OCI-LY3 (cell line): Measurements from ENCODE around the gene FKBP2.
A peak's percentile ranks its signal among the peaks of the same experiment; 100 is the strongest.

Experiments
- H2AFZ ChIP-seq: fragments of 200-600, 300-600 bp; shearing (Covaris generic); 2 replicates; pipeline ENCODE4 v1.6.0; 2014; ENCODE audit warnings: antibody characterized with exemption, low read depth, low read length
- H3K27ac ChIP-seq: fragments of 200-600, 300-600 bp; sonication (generic); 2 replicates; pipeline ENCODE4 v1.5.1; 2014; ENCODE audit warnings: mild to moderate bottlenecking, low read length, moderate library complexity, mixed read lengths
- H3K27me3 ChIP-seq: fragments of 200-600, 300-600 bp; sonication (generic); 2 replicates; pipeline ENCODE4 v1.6.1; 2014; ENCODE audit warnings: low read depth, low read length, mixed read lengths
- H3K36me3 ChIP-seq: fragments of 200-600, 300-600 bp; sonication (generic); replicated peaks from 2 replicates; pipeline ENCODE3; 2014; ENCODE audit warnings: low read depth, low read length, mixed read lengths
- H3K4me1 ChIP-seq: fragments of 300-600, 200-600 bp; sonication (generic); 2 replicates; pipeline ENCODE4 v1.6.1; 2014; ENCODE audit warnings: low read length, mixed read lengths
- H3K4me2 ChIP-seq: fragments of 200-600, 300-600 bp; sonication (generic); 2 replicates; pipeline ENCODE4 v1.6.1; 2014; ENCODE audit warnings: low read length, mixed read lengths
- H3K4me3 ChIP-seq: fragments of 300-600, 200-600 bp; sonication (generic); 2 replicates; pipeline ENCODE4 v1.5.1; 2014; ENCODE audit warnings: antibody characterized with exemption, mild to moderate bottlenecking, low read length, moderate library complexity
- H3K79me2 ChIP-seq: fragments of 300-600, 200-600 bp; shearing (Covaris generic); 2 replicates; pipeline ENCODE4 v1.6.1; 2014; ENCODE audit warnings: mild to moderate bottlenecking, low read length, mixed read lengths
- H3K9ac ChIP-seq: fragments of 300-600, 200-600 bp; shearing (Covaris generic); 2 replicates; pipeline ENCODE4 v1.6.0; 2014; ENCODE audit warnings: mild to moderate bottlenecking, low read length, moderate library complexity
- H3K9me3 ChIP-seq: fragments of 200-600, 300-600 bp; shearing (Covaris generic); 2 replicates; pipeline ENCODE4 v1.6.1; 2014; ENCODE audit warnings: low read length, mixed read lengths; ENCODE audit not compliant: insufficient read depth
- H4K20me1 ChIP-seq: fragments of 200-600, 300-600 bp; sonication (generic); 2 replicates; pipeline ENCODE4 v1.6.1; 2016; ENCODE audit warnings: low read length, mixed read lengths; ENCODE audit not compliant: insufficient read depth
- EZH2phosphoT487 ChIP-seq: fragments of 200-600 bp; shearing (Covaris generic); IDR thresholded peaks from 2 replicates; pipeline ENCODE4 v1.6.1; 2018; ENCODE audit warnings: antibody characterized with exemption, mixed run types, low read depth
- TF ChIP-seq, protein P1 (sequence below): fragments of 200-600, 300-600 bp; sonication (generic); IDR thresholded peaks from 2 replicates; pipeline ENCODE4 v1.5.1; 2014; ENCODE audit warnings: antibody characterized with exemption, low read length, low read depth

Gene FKBP2

GRCh38 chr11:64204464-64204989, 36.4 kb upstream of the FKBP2 start:
- TF ChIP-seq, protein P1, sequence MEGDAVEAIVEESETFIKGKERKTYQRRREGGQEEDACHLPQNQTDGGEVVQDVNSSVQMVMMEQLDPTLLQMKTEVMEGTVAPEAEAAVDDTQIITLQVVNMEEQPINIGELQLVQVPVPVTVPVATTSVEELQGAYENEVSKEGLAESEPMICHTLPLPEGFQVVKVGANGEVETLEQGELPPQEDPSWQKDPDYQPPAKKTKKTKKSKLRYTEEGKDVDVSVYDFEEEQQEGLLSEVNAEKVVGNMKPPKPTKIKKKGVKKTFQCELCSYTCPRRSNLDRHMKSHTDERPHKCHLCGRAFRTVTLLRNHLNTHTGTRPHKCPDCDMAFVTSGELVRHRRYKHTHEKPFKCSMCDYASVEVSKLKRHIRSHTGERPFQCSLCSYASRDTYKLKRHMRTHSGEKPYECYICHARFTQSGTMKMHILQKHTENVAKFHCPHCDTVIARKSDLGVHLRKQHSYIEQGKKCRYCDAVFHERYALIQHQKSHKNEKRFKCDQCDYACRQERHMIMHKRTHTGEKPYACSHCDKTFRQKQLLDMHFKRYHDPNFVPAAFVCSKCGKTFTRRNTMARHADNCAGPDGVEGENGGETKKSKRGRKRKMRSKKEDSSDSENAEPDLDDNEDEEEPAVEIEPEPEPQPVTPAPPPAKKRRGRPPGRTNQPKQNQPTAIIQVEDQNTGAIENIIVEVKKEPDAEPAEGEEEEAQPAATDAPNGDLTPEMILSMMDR, result peak; percentile 86
- no peak for TF ChIP-seq EZH2phosphoT487
- H3K27ac ChIP-seq, result peak overlapping the region; percentile 88
- peaks cover 47% of the 10 kb centered on the region for H3K4me1 ChIP-seq
- no peaks in the 10 kb centered on the region; the same call in 1 of the 2 replicates for H4K20me1 ChIP-seq
- no peak overlapping the region for H3K4me3 ChIP-seq
- no peak overlapping the region for H3K9ac ChIP-seq
- H2AFZ ChIP-seq, result no peak overlapping the region
- no peak overlapping the region for H3K4me2 ChIP-seq
- H3K36me3 ChIP-seq, result peaks cover 56% of the 10 kb centered on the region
- H3K9me3 ChIP-seq, result no peaks in the 10 kb centered on the region
- no peaks in the 10 kb centered on the region for H3K27me3 ChIP-seq
- peaks cover 36% of the 10 kb centered on the region for H3K79me2 ChIP-seq

- Histone ChIP-seq H3K9ac (peak within 1 kb of the TSS; percentile 94), H3K27ac (peak within 1 kb of the TSS; percentile 88), H3K36me3 (peaks cover 52% of the 10 kb centered on the region)
Measured at GRCh38 chr11:64206457-64207255, 34.2 kb upstream of the FKBP2 start, which contains the start of gene FERMT3. FERMT3 (plus strand) TSS chr11:64206721; CDS start chr11:64207365, 644 bp downstream.

DNA sequence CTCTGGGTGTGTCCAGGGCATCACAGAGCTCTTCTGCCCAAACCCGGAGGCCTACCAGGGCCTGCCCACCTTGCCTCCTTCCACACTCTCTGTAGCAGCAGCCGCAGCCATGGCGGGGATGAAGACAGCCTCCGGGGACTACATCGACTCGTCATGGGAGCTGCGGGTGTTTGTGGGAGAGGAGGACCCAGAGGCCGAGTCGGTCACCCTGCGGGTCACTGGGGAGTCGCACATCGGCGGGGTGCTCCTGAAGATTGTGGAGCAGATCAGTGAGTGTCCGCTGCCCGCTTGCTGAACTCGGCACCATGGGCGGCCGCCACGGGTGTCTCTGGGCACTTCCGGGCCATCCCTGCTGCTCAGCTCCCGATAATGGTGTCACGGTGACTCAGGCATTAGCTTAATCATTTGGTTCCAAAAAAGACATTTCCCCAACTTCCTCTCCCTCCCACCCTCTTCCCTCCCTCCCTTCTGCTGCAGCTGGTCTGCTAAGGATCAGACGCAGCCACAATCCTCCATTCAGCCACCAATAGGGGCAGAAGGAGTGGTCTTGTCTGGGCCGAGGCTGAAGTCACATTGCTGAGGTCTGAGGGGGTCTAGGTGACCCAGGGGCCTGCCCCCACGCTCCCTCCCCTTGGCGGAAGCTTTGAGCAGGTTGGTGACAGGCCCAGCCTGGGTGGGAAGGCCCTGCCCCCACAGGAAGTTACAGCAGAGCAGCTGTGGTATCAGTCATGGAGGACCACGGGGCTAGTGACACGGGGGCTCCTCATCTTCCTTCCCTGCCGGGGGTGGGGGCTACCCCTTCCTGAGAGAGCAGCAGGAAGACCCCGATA, 33.4 kb upstream of the FKBP2 start:
- H3K36me3 ChIP-seq, result peaks cover 55% of the 10 kb centered on the region
- H4K20me1 ChIP-seq, result no peaks in the 10 kb centered on the region
- no peaks in the 10 kb centered on the region for H3K9me3 ChIP-seq
- no peak for TF ChIP-seq EZH2phosphoT487
- TF ChIP-seq, protein P1, result no peak
- H3K27ac ChIP-seq, result peak overlapping the region; percentile 88
- peaks cover 47% of the 10 kb centered on the region for H3K4me1 ChIP-seq
- H3K4me2 ChIP-seq, result peak overlapping the region; percentile 95
- peak overlapping the region; percentile 82 for H3K4me3 ChIP-seq
- H3K27me3 ChIP-seq, result no peaks in the 10 kb centered on the region
- peak overlapping the region; percentile 94 for H3K9ac ChIP-seq
- no peak overlapping the region for H2AFZ ChIP-seq
- peaks cover 31% of the 10 kb centered on the region for H3K79me2 ChIP-seq

More at GRCh38 chr11:64206457-64207255, 34.2 kb upstream of the FKBP2 start, which contains the start of gene FERMT3:
- no peak for TF ChIP-seq EZH2phosphoT487
- TF ChIP-seq, protein P1, result no peak; the same call in 1 of the 2 replicates
- Histone ChIP-seq H3K4me2 (peak within 1 kb of the TSS; percentile 95), H4K20me1 (no peaks in the 10 kb centered on the region), H3K4me1 (peaks cover 47% of the 10 kb centered on the region), H3K9me3 (no peaks in the 10 kb centered on the region), H2AFZ (no peak within 1 kb of the TSS), H3K27me3 (no peaks in the 10 kb centered on the region), H3K79me2 (peaks cover 31% of the 10 kb centered on the region), H3K4me3 (peak within 1 kb of the TSS; percentile 82)
